Measurements from ENCODE around the gene OLFML1. TPM values are rescaled to one million over a fixed set of nuclear protein-coding genes. Genes with fewer than 3 reads are reported as not detected.

OLFML1 gene
- total RNA-seq, 1 donor from 2014 or later: 10.7 TPM

DNA sequence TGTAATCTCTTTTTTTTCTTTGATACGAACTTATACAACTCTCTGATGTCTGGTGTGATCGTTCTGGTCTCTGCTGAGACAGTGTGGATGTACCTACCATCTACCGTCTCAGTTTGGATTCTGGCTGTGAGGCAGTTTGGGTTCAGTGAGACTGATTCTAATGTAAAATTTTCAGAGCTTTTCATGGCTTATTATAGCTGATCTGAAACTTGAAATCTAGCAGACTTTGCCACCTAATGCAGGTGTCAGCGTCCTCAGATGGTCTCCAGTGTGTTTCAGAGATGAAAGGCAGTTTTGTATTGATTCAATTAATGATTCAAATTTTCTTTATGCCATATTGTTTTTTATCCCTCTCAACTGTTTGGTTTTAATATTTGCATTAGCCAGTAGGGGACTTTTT is 64.4 kb downstream of the OLFML1 start:
- Histone ChIP-seq H3K4me3 (no peak overlapping the region), H3K27me3 (no peaks in the 10 kb centered on the region), H3K4me1 (no peaks in the 10 kb centered on the region), H3K9me3 (no peaks in the 10 kb centered on the region), H3K36me3 (no peaks in the 10 kb centered on the region), H3K27ac (no peak overlapping the region)
- no peak for DNase-seq (ENCODE audit: low spot score in 2 of 2)
- TF ChIP-seq, protein P1, sequence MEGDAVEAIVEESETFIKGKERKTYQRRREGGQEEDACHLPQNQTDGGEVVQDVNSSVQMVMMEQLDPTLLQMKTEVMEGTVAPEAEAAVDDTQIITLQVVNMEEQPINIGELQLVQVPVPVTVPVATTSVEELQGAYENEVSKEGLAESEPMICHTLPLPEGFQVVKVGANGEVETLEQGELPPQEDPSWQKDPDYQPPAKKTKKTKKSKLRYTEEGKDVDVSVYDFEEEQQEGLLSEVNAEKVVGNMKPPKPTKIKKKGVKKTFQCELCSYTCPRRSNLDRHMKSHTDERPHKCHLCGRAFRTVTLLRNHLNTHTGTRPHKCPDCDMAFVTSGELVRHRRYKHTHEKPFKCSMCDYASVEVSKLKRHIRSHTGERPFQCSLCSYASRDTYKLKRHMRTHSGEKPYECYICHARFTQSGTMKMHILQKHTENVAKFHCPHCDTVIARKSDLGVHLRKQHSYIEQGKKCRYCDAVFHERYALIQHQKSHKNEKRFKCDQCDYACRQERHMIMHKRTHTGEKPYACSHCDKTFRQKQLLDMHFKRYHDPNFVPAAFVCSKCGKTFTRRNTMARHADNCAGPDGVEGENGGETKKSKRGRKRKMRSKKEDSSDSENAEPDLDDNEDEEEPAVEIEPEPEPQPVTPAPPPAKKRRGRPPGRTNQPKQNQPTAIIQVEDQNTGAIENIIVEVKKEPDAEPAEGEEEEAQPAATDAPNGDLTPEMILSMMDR (IDR thresholded peaks at IDR 0.05): no peak
- intact Hi-C loops (cut with DNase I): no loop called here

DNA sequence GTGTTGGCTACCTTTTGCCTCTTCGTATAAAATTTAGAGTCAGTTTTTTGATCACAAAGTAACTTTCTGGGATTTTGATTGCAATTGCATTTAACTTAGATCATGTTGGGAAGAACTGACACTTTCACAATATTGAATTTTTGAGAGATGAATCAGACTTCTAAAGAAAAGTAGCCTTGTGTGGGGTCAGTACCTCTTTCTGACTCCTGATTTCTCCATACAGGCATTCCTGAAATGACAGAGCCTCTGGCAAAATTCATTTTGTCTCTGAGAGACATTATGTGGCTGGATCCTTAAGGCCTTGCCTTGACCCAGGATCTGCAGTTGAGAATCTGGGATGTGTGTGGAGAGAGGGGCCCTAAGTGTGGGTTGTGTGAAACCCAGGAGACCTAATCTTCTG is 66.3 kb downstream of the OLFML1 start:
- no peaks in the 10 kb centered on the region for H3K27me3 ChIP-seq
- H3K4me1 ChIP-seq: no peaks in the 10 kb centered on the region
- H3K27ac ChIP-seq: no peak overlapping the region
- no peak for DNase-seq (ENCODE audit: low spot score in 2 of 2)
- intact Hi-C loops (cut with DNase I): no loop called here
- TF ChIP-seq, protein P1 (IDR thresholded peaks at IDR 0.05): no peak
- no peaks in the 10 kb centered on the region for H3K9me3 ChIP-seq
- H3K36me3 ChIP-seq: no peaks in the 10 kb centered on the region
- no peak overlapping the region for H3K4me3 ChIP-seq

DNA sequence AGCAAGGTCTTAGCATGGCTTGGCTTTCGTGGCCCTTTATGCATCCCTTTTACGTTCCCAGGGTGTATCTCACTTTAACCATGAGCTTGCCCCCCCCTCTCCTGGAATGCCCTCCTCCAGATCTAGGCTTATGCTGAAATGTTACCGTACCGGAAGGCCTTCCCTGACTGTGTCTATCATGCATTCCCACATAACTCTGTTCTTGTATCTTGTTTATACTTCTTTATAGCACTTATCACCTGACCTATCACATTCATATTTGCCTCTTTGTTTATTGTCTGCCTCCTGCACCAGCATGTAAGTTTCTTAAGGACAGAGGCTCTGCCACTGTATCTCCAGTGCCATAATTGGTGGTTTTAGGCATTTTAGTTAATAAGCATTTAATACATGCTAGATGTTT is 67.4 kb downstream of the OLFML1 start:
- intact Hi-C loops (cut with DNase I): no loop called here
- Histone ChIP-seq H3K9me3 (no peaks in the 10 kb centered on the region), H3K4me1 (no peaks in the 10 kb centered on the region), H3K36me3 (no peaks in the 10 kb centered on the region), H3K27me3 (no peaks in the 10 kb centered on the region), H3K27ac (no peak overlapping the region), H3K4me3 (no peak overlapping the region)
- TF ChIP-seq, protein P1 (IDR thresholded peaks at IDR 0.05): no peak
- no peak for DNase-seq (ENCODE audit: low spot score in 2 of 2)

DNA sequence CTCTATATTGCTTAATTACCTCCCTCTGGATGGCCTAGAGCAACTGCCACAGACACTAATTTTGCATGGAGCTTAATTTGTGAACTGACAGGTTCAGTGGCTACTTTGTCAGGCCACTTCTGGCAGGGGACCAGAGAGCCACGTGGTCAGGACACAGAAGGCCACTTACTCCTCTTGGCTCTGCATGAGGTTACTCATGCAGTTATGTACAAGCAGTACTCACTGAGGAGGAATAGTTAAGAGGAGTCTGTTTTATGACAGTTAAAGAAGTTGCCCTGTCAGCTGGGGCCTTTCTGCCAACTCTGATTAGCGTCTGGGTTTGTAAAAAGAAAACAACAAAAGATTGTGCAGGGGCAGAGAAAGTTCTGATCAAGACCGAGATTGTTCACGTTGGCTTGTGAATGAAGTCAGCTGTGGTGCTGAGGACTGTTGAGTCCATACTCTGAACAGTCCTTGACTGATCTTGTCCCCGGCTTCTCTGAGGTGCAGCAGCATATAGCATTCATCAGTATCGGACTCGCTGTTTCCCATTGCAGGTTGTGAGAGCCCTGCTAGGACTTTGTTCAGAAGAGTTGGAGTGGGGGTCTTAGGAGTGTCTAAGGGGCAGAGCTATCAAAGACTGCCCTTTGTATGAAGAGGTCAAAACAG is 69.9 kb downstream of the OLFML1 start:
- DNase-seq (ENCODE audit: low spot score in 2 of 2): no peak
- intact Hi-C loops (cut with DNase I): no loop called here
- Histone ChIP-seq H3K4me3 (no peak overlapping the region), H3K4me1 (no peaks in the 10 kb centered on the region), H3K27me3 (no peaks in the 10 kb centered on the region), H3K9me3 (no peaks in the 10 kb centered on the region), H3K27ac (no peak overlapping the region), H3K36me3 (no peaks in the 10 kb centered on the region)
- TF ChIP-seq, protein P1 (IDR thresholded peaks at IDR 0.05): no peak

DNA sequence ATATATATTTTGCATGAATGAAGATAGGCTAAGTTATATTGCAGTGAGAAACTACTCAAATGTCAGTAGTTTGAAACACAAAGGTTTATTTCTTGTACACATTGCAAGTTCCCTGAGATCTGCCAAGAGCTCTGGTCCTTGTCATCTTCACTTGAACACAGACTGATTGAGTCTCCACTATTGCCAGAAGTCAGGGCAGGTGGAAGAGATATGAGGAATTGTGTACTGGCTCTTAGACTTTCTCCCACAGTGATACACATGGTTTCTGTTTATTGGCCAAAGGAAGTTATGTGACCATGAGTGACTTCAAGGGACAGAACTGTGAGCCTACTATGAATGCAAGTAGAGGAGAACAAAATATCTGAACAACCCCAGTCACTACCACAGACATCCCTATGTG is 72.7 kb downstream of the OLFML1 start:
- intact Hi-C loops (cut with DNase I): no loop called here
- Histone ChIP-seq H3K27me3 (no peaks in the 10 kb centered on the region), H3K27ac (no peak overlapping the region), H3K36me3 (no peaks in the 10 kb centered on the region), H3K4me1 (no peaks in the 10 kb centered on the region), H3K9me3 (no peaks in the 10 kb centered on the region), H3K4me3 (no peak overlapping the region)
- no peak for DNase-seq (ENCODE audit: low spot score in 2 of 2)
- TF ChIP-seq, protein P1 (IDR thresholded peaks at IDR 0.05): no peak
